ENCODE measurements around the gene DUSP7. TPM values are rescaled to one million over a fixed set of nuclear protein-coding genes. Genes with fewer than 3 reads are reported as not detected.

The DUSP7 gene
- total RNA-seq, 1 experiment from 2014 or later, result 16.6 TPM

DNA sequence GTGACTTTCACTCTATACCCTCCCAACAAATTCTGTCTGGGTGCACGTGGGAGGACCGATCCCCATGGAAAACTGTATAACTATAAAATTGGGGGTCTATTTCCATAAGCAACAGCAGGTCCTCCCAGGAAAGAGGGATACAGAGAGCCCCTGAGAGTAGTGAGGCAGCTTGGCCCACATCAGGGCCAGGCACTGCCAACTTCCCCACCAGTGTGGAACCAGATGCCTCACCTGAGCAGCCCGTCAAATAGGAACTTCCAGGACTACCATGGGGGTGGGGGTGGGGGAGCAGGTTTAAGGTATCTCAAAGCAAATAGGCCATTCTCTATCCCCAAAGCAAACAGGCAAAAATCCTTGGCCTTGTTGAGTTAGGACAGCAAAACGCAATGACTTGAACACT is 33.3 kb upstream of the DUSP7 start (continued):
- TF ChIP-seq CBX3 (IDR thresholded peaks at IDR 0.05; ENCODE audit: low read depth), result no peak

DNA sequence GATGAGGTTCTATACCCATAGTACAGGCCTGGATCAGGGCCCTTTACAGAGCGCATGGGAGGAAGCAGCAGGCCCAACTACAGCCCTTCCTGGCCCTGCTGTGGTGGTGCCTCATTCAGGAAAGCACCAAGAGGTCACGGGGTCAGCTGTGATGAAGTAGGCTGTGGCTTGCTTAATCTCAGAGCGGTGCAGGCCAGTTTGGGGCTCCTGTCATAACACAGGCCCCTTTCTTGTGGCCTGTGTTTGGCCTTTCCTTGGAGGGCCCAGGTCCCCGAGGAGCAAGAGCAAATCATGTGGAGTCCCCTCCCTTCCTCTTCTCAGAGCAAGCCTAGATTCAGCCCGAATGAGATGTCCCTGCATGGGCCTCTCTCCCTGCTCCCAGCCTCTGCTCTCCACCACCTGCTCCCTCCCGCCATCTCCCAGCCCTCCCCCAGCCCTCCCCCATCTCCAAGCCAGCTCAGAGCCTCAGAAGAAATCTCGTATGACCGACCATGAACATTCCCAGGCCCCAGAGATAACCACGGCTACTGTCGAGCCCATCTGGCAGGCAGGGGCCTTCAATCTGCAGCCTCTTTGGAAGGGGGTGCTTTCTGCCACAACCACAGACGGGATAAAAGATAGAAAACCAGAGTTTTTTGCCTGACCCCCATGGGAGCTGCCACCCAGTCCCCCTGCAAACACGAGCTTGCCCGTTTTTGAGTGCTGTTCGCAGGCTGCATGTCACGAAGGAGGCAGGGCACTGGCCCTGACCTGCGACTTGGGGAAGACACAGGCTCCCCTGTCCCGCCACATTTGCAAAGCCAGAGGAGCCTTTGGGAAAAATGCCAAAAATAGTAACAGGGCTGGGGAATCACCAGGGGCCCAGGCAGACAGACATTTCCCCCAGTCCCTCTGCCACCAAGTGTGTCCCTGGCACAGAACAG is 32.3 kb upstream of the DUSP7 start:
- Histone ChIP-seq H3K9ac (ENCODE audit: low read length) (no peak overlapping the region), H3K9me2 (ENCODE audit: insufficient read depth) (no peaks in the 10 kb centered on the region), H3K4me3 (replicated peaks in 1 of 2; ENCODE audit: low read depth in 1 of 2, low read length in 2 of 2) (no peak overlapping the region), H2AFZ (ENCODE audit: low read depth, low read length, poor library complexity, severe bottlenecking) (no peak overlapping the region), H3K27me3 (ENCODE audit: insufficient read depth, low read length) (no peaks in the 10 kb centered on the region), H3K4me2 (ENCODE audit: low read length) (no peak overlapping the region), H3K79me2 (ENCODE audit: insufficient read depth, low read length) (no peaks in the 10 kb centered on the region), H3K27ac (ENCODE audit: low read depth, low read length) (peak overlapping the region; percentile 69; the same call in 1 of the 2 replicates), H3K36me3 (ENCODE audit: control insufficient read depth in 1 of 2, insufficient read depth in 2 of 2, low read length in 2 of 2) (0 out of 4 replicates have a peak, but pooled peaks cover 0 to 2% of the 10 kb centered on the region in 2 experiments), H3K9me3 (ENCODE audit: control insufficient read depth in 1 of 2, insufficient read depth in 1 of 2, low read depth in 1 of 2, low read length in 2 of 2) (no peaks in the 10 kb centered on the region), H4K20me1 (ENCODE audit: insufficient read depth) (no peaks in the 10 kb centered on the region), H3K4me1 (ENCODE audit: control insufficient read depth in 1 of 2, insufficient read depth in 2 of 2, low read length in 2 of 2) (peaks cover 23 to 48% of the 10 kb centered on the region in 2 experiments)
- ChIA-PET CTCF (no interaction called here), RAD21 (ENCODE audit: low non-redundant PET in 1 of 2, low total read pairs in 2 of 2, uncharacterized antibody in 2 of 2, unreplicated experiment in 2 of 2) (no interaction called here), POLR2A (no interaction called here)
- no peak for DNase-seq (ENCODE audit: low read depth, low spot score)
- no peak for ATAC-seq
- intact Hi-C loops (cut with micrococcal nuclease), result no loop called here
- TF ChIP-seq CBX3 (IDR thresholded peaks at IDR 0.05; ENCODE audit: low read depth), result no peak
- no TSS peak for BruUV-seq (replicated peaks)

DNA sequence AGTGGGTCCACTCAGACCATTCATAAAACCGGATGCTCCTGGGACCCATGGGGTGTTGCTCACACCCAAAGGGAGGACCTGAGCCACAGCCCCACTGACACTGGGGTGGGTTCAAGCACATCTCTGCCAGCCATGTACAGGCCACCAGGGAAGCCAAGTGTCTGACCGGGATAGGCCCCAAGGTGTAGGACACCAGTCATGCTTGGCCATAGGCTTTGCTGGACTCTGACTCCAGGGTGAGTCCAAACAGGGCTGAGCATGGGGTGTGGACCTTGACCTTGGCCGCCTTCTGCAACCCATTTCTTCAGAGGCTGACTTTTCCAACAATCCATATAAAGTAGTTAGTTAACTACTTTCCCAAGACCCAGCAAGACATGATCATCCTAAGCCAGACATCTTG is 31.4 kb upstream of the DUSP7 start:
- no peak overlapping the region for H3K27ac ChIP-seq (ENCODE audit: low read depth, low read length)
- no peaks in the 10 kb centered on the region for H3K79me2 ChIP-seq (ENCODE audit: insufficient read depth, low read length)
- H4K20me1 ChIP-seq (ENCODE audit: insufficient read depth), result no peaks in the 10 kb centered on the region
- H3K9me3 ChIP-seq (ENCODE audit: control insufficient read depth in 1 of 2, insufficient read depth in 1 of 2, low read depth in 1 of 2, low read length in 2 of 2), result no peaks in the 10 kb centered on the region
- no peak overlapping the region for H3K4me2 ChIP-seq (ENCODE audit: low read length)
- H3K4me3 ChIP-seq (replicated peaks in 1 of 2; ENCODE audit: low read depth in 1 of 2, low read length in 2 of 2), result no peak overlapping the region
- peaks cover 23 to 44% of the 10 kb centered on the region in 2 experiments for H3K4me1 ChIP-seq (ENCODE audit: control insufficient read depth in 1 of 2, insufficient read depth in 2 of 2, low read length in 2 of 2)
- H3K27me3 ChIP-seq (ENCODE audit: insufficient read depth, low read length), result no peaks in the 10 kb centered on the region
- intact Hi-C loops (cut with micrococcal nuclease), result no loop called here
- no peak overlapping the region for H2AFZ ChIP-seq (ENCODE audit: low read depth, low read length, poor library complexity, severe bottlenecking)
- CTCF ChIA-PET, result interaction anchor here (1.4 kb wide), 1 partner anchor 35 kb away, joined by 3 read pairs; no protein-coding TSS in a partner anchor
- POLR2A ChIA-PET, result no interaction called here
- BruUV-seq (replicated peaks), result no TSS peak
- H3K9me2 ChIP-seq (ENCODE audit: insufficient read depth), result no peaks in the 10 kb centered on the region
- no peak for TF ChIP-seq SRF (IDR thresholded peaks at IDR 0.05; ENCODE audit: low read depth)
- H3K36me3 ChIP-seq (ENCODE audit: control insufficient read depth in 1 of 2, insufficient read depth in 2 of 2, low read length in 2 of 2), result no peaks in the 10 kb centered on the region
- no peak for DNase-seq (ENCODE audit: low read depth, low spot score)
- RAD21 ChIA-PET (ENCODE audit: low non-redundant PET in 1 of 2, low total read pairs in 2 of 2, uncharacterized antibody in 2 of 2, unreplicated experiment in 2 of 2), result no interaction called here
- ATAC-seq, result no peak
- H3K9ac ChIP-seq (ENCODE audit: low read length), result no peak overlapping the region

Data from HCT116 (cell line).